GM12865 (cell line): Measurements from ENCODE around the gene CBFA2T3.
A peak's percentile ranks its signal among the peaks of the same experiment; 100 is the strongest.

Experiments
- DNase-seq: peaks from one replicate; pipeline ENCODE4 v3.0.0; 2010; ENCODE audit warnings: low read depth
- H3K4me3 ChIP-seq: 2 replicates; pipeline ENCODE4 v1.5.1; 2011; ENCODE audit warnings: mild to moderate bottlenecking, low read depth, low read length, control low read depth
- TF ChIP-seq, protein P1 (sequence below): IDR thresholded peaks from 2 replicates; pipeline ENCODE4 v1.5.1; 2011; ENCODE audit warnings: low read length, control low read depth, low read depth, inconsistent platforms; ENCODE audit not compliant: insufficient read depth; ENCODE audit errors: missing control alignments

Gene CBFA2T3

DNA sequence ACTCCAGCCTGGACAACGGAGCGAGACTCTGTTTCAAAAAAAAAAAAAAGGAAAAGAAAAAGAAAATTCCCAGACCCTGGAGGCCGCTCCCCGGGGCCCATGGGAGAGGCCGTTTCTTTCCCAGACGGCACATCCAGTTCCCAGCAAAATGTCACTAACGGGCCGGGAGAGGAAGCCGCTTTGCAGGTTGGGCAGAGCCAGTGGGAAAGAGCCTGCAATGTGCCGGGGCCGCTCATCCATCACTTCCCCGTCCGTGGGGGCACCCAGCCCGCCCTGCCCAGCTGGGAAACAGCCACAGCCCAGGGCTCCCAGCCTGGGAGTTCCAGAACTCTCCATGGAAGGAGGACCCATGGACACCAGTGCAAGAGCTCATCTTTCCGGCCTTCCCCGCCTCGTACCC is 68.7 kb downstream of the CBFA2T3 start:
- no peak for DNase-seq
- H3K4me3 ChIP-seq, result no peak overlapping the region
- TF ChIP-seq, protein P1, sequence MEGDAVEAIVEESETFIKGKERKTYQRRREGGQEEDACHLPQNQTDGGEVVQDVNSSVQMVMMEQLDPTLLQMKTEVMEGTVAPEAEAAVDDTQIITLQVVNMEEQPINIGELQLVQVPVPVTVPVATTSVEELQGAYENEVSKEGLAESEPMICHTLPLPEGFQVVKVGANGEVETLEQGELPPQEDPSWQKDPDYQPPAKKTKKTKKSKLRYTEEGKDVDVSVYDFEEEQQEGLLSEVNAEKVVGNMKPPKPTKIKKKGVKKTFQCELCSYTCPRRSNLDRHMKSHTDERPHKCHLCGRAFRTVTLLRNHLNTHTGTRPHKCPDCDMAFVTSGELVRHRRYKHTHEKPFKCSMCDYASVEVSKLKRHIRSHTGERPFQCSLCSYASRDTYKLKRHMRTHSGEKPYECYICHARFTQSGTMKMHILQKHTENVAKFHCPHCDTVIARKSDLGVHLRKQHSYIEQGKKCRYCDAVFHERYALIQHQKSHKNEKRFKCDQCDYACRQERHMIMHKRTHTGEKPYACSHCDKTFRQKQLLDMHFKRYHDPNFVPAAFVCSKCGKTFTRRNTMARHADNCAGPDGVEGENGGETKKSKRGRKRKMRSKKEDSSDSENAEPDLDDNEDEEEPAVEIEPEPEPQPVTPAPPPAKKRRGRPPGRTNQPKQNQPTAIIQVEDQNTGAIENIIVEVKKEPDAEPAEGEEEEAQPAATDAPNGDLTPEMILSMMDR, result no peak

DNA sequence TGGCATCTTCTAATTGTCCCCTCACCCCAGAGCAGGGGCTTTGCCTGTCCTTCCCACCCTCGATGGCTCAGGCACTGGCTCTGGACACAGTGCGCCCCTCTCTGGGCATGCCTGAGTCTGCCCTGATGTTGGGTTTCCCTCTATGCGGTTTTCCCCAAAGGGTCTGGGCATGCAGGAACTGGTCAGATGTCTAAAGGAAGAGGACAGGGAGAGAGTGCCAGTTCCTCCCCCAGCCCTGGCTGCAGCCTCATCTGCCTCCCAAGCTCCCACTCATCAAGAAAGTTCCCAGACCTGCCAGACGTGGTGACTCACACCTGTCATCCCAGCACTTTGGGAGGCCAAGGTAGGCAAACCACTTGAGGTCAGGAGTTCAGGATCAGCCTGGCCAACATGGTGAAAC is 69.2 kb downstream of the CBFA2T3 start:
- no peak for DNase-seq
- TF ChIP-seq, protein P1, result no peak
- no peak overlapping the region for H3K4me3 ChIP-seq

DNA sequence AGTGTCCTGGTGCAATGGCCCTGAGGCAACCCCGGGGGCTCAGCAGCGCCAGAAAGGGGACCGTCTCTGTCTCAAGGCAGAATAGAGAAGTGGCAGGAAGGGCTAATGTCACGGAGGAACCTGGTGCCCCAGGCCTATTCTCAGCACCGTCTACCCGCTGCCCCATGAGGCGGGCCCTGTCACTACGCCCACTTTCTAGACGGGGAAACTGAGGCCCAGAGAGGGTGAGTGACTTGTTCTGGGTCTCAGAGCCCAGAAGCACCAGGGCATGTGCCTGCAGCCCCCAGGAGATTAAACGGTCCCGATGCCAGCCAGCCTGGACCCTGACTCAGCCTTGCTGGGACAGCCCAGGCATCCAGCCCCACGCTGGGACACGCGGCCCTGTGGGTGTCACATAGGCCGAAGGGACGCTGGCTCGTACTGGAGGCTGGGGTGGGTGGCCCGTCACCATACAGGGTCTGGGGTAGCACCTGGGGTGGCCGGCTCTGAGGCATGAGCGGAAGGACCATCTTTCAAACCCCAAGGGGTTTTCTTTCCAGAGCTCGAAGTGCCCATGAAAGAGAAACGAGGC is 70.4 kb downstream of the CBFA2T3 start:
- TF ChIP-seq, protein P1, result no peak
- H3K4me3 ChIP-seq, result no peak overlapping the region
- DNase-seq, result no peak

DNA sequence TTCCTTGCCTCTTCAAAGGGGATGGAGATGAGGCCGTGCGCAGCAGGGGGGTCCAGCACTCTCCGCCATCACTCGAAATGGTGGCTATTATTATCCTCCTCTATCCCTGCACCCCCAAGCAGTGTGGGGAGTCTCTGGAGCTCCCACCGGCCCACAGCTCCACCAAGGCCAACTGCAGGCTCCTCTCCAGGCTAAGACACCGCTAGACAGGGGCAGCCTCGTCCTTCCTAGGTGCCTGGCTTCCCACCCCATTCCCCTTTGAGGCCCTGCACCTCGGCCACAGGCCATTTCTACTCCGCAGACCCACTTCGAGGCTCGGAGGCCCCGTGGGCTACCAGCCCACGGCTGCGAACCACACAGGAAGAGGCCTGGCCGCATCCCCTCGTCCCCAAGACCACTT is 71.0 kb downstream of the CBFA2T3 start:
- TF ChIP-seq, protein P1, result no peak

DNA sequence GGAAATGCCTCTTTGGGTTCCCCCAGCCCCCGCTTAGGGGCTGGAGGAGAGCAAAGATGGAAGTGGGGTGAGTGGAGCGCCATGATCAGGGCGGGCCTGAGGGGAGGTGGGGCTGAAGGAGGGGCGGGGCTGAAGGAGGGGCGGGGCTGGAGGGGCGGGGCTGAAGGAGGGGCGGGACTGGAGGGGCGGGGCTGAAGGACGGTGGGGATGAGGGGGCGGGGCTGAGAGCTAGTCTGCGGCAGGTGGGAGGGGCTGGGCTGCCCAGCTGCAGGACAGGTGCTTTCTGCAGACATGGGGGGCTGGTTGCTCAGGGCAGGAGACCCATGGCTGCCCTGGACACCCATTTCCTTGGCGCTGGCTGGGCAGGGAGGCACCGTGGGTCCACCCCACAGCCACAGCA is 71.4 kb downstream of the CBFA2T3 start:
- TF ChIP-seq, protein P1, result no peak
- DNase-seq, result peak; percentile 63
- H3K4me3 ChIP-seq, result no peak overlapping the region

More for the DNA sequence above, 71.0 kb downstream of the CBFA2T3 start:
- no peak overlapping the region for H3K4me3 ChIP-seq
- DNase-seq, result no peak

DNA sequence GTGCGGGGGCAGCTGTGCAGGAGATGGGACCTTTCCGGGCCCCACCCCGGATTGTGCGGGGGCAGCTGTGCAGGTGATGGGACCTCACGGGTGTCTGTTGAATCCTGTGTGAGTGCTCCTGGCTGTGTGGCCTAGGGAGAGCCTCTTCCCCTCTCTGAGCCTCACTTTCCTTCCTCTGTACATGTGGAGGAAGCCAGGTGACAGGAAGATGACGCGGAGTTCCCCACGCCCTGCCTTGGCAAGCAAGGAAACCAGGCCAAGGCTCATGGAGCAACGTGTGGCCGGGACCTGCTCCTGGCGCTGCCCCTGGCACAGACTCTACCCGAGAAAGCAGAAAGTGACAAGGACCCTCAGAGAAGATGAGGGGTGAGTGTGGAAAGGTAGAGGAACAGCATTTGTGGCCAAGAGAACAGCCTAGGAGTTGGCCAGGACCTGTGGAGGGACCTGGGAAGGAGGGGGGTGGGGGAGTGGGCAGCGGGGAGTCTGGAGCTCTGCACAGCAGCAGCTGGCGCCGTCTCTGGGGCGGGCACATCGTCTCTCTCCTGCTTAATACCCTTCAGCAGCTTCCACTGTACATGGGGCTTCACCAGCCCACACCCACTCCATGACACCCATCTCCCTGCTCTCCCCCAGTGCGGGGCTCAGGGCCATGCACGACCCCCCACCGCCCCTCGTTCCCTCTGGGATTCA is 72.2 kb downstream of the CBFA2T3 start:
- no peak for DNase-seq
- TF ChIP-seq, protein P1, result no peak
- H3K4me3 ChIP-seq, result no peak overlapping the region

DNA sequence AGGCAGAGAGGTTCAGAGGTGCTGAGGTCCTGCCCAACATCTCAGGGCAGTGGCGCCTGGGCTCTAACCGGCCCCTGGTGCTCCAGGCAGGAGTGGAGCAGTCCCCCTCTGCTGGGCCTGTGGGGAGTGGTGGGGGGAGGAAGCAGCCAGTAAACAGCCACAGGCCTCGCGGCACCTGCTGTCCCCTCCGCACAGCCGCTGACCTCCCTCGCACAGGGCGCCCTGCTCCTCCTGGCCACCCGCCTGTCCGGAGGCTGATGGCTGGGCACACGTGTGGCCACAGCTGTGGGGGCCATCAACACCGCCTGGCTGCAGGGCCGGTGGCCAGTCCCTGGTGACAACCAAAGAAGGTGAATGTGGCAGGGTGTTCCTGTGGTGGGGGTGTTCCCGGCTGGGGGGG is 73.7 kb downstream of the CBFA2T3 start:
- H3K4me3 ChIP-seq, result no peak overlapping the region
- no peak for DNase-seq
- TF ChIP-seq, protein P1, result no peak
